OCI-LY3 (cell line): ENCODE data around the gene CTNNA1.

ENCODE experiments used
- H2AFZ ChIP-seq: fragments of 200-600, 300-600 bp; shearing (Covaris generic); 2 replicates; pipeline ENCODE4 v1.6.0; 2014; ENCODE audit warnings: antibody characterized with exemption, low read depth, low read length
- H3K27ac ChIP-seq: fragments of 200-600, 300-600 bp; sonication (generic); 2 replicates; pipeline ENCODE4 v1.5.1; 2014; ENCODE audit warnings: mild to moderate bottlenecking, low read length, moderate library complexity, mixed read lengths
- H3K27me3 ChIP-seq: fragments of 200-600, 300-600 bp; sonication (generic); 2 replicates; pipeline ENCODE4 v1.6.1; 2014; ENCODE audit warnings: low read depth, low read length, mixed read lengths
- H3K36me3 ChIP-seq: fragments of 200-600, 300-600 bp; sonication (generic); replicated peaks from 2 replicates; pipeline ENCODE3; 2014; ENCODE audit warnings: low read depth, low read length, mixed read lengths
- H3K4me1 ChIP-seq: fragments of 300-600, 200-600 bp; sonication (generic); 2 replicates; pipeline ENCODE4 v1.6.1; 2014; ENCODE audit warnings: low read length, mixed read lengths
- H3K4me2 ChIP-seq: fragments of 200-600, 300-600 bp; sonication (generic); 2 replicates; pipeline ENCODE4 v1.6.1; 2014; ENCODE audit warnings: low read length, mixed read lengths
- H3K4me3 ChIP-seq: fragments of 300-600, 200-600 bp; sonication (generic); 2 replicates; pipeline ENCODE4 v1.5.1; 2014; ENCODE audit warnings: antibody characterized with exemption, mild to moderate bottlenecking, low read length, moderate library complexity
- H3K79me2 ChIP-seq: fragments of 300-600, 200-600 bp; shearing (Covaris generic); 2 replicates; pipeline ENCODE4 v1.6.1; 2014; ENCODE audit warnings: mild to moderate bottlenecking, low read length, mixed read lengths
- H3K9ac ChIP-seq: fragments of 300-600, 200-600 bp; shearing (Covaris generic); 2 replicates; pipeline ENCODE4 v1.6.0; 2014; ENCODE audit warnings: mild to moderate bottlenecking, low read length, moderate library complexity
- H3K9me3 ChIP-seq: fragments of 200-600, 300-600 bp; shearing (Covaris generic); 2 replicates; pipeline ENCODE4 v1.6.1; 2014; ENCODE audit warnings: low read length, mixed read lengths; ENCODE audit not compliant: insufficient read depth
- H4K20me1 ChIP-seq: fragments of 200-600, 300-600 bp; sonication (generic); 2 replicates; pipeline ENCODE4 v1.6.1; 2016; ENCODE audit warnings: low read length, mixed read lengths; ENCODE audit not compliant: insufficient read depth
- CTCF ChIP-seq: fragments of 200-600, 300-600 bp; sonication (generic); IDR thresholded peaks from 2 replicates; pipeline ENCODE4 v1.5.1; 2014; ENCODE audit warnings: antibody characterized with exemption, low read length, low read depth
- EZH2phosphoT487 ChIP-seq: fragments of 200-600 bp; shearing (Covaris generic); IDR thresholded peaks from 2 replicates; pipeline ENCODE4 v1.6.1; 2018; ENCODE audit warnings: antibody characterized with exemption, mixed run types, low read depth

The CTNNA1 gene

GRCh38 chr5:138927544-138927943 lies 174.3 kb downstream of the CTNNA1 start:
- Histone ChIP-seq H3K4me3 (no peak overlapping the region), H3K27me3 (no peaks in the 10 kb centered on the region), H3K9ac (no peak overlapping the region), H3K4me1 (no peaks in the 10 kb centered on the region), H3K27ac (no peak overlapping the region), H4K20me1 (no peaks in the 10 kb centered on the region), H3K4me2 (no peak overlapping the region), H3K79me2 (no peaks in the 10 kb centered on the region), H2AFZ (no peak overlapping the region), H3K36me3 (no peaks in the 10 kb centered on the region), H3K9me3 (no peaks in the 10 kb centered on the region)
- TF ChIP-seq EZH2phosphoT487 (no peak), CTCF (no peak)

- Histone ChIP-seq H4K20me1 (no peaks in the 10 kb centered on the region), H3K9me3 (no peaks in the 10 kb centered on the region), H3K4me2 (no peak overlapping the region), H3K27me3 (no peaks in the 10 kb centered on the region), H3K4me3 (no peak overlapping the region), H3K4me1 (no peaks in the 10 kb centered on the region), H3K27ac (no peak overlapping the region), H3K36me3 (no peaks in the 10 kb centered on the region), H3K9ac (no peak overlapping the region), H3K79me2 (no peaks in the 10 kb centered on the region), H2AFZ (no peak overlapping the region)
- TF ChIP-seq EZH2phosphoT487 (no peak), CTCF (no peak)
Measured at GRCh38 chr5:138927979-138928378, 174.8 kb downstream of the CTNNA1 start.

- TF ChIP-seq CTCF = no peak
- TF ChIP-seq EZH2phosphoT487 = no peak
- no peaks in the 10 kb centered on the region for H3K9me3 ChIP-seq
- no peak overlapping the region for H3K4me2 ChIP-seq
- H3K4me1 ChIP-seq = no peaks in the 10 kb centered on the region
- no peak overlapping the region for H3K27ac ChIP-seq
- H3K4me3 ChIP-seq = no peak overlapping the region
- H3K27me3 ChIP-seq = no peaks in the 10 kb centered on the region
- no peaks in the 10 kb centered on the region for H3K79me2 ChIP-seq
- H3K9ac ChIP-seq = no peak overlapping the region
- H3K36me3 ChIP-seq = no peaks in the 10 kb centered on the region
- H2AFZ ChIP-seq = no peak overlapping the region
- no peaks in the 10 kb centered on the region for H4K20me1 ChIP-seq
Measured at GRCh38 chr5:138929571-138929955, 176.3 kb downstream of the CTNNA1 start.

GRCh38 chr5:138930371-138931097 lies 177.3 kb downstream of the CTNNA1 start:
- H3K79me2 ChIP-seq = no peaks in the 10 kb centered on the region
- H3K36me3 ChIP-seq = no peaks in the 10 kb centered on the region
- no peaks in the 10 kb centered on the region for H4K20me1 ChIP-seq
- H3K27ac ChIP-seq = no peak overlapping the region
- H3K9me3 ChIP-seq = no peaks in the 10 kb centered on the region
- no peak overlapping the region for H3K9ac ChIP-seq
- TF ChIP-seq EZH2phosphoT487 = no peak
- no peak for TF ChIP-seq CTCF
- no peaks in the 10 kb centered on the region for H3K4me1 ChIP-seq
- no peak overlapping the region for H3K4me3 ChIP-seq
- H2AFZ ChIP-seq = no peak overlapping the region
- no peaks in the 10 kb centered on the region for H3K27me3 ChIP-seq
- no peak overlapping the region for H3K4me2 ChIP-seq
